ENCODE data around the gene BAZ2A. TPM values are rescaled to one million over a fixed set of nuclear protein-coding genes. Genes with fewer than 3 reads are reported as not detected.

Gene BAZ2A
- total RNA-seq, 1 donor from 2014 or later: 128 TPM

DNA sequence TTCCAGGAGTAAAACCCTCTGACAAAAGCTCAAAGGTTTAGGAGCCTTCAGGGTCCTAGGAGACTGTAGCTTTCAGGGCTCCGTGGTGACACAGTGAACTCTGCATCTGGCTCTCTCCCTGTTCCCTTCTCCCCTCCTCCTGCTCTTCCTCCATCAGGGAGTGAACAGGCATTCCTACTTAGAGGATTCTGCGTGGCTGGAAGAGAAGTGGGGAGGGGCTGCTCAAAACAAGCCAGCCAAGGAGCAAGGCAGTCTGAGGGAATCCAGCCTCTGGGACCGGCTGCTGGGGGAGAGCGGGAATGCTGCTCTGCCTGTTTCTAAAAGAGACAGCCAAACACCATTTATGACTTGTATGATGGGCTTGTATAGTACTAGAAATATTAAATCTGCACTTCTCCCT lies 59.0 kb downstream of the BAZ2A start:
- H3K36me3 Mint-ChIP-seq (ENCODE audit: insufficient read depth): peaks cover 8% of the 10 kb centered on the region
- H3K27ac Mint-ChIP-seq: no peak overlapping the region

GRCh38 chr12:56568146-56568545 lies 62.0 kb downstream of the BAZ2A start:
- H3K27me3 Mint-ChIP-seq: no peaks in the 10 kb centered on the region
- TF ChIP-seq CTCF (IDR thresholded peaks at IDR 0.05; ENCODE audit: unreplicated experiment): no peak
- H3K4me3 Mint-ChIP-seq (ENCODE audit: low read depth): no peak overlapping the region
- H3K9me3 Mint-ChIP-seq (ENCODE audit: low read depth): no peaks in the 10 kb centered on the region
- H3K36me3 Mint-ChIP-seq (ENCODE audit: insufficient read depth): peaks cover 10% of the 10 kb centered on the region
- H3K4me1 Mint-ChIP-seq (ENCODE audit: low read depth): no peaks in the 10 kb centered on the region
- no peak overlapping the region for H3K27ac Mint-ChIP-seq
- no peak for DNase-seq (ENCODE audit: low spot score, unreplicated experiment)

More for the DNA sequence above, 59.0 kb downstream of the BAZ2A start:
- Mint-ChIP-seq H3K4me1 (ENCODE audit: low read depth) (no peaks in the 10 kb centered on the region), H3K27me3 (no peaks in the 10 kb centered on the region), H3K9me3 (ENCODE audit: low read depth) (no peaks in the 10 kb centered on the region), H3K4me3 (ENCODE audit: low read depth) (no peak overlapping the region)
- DNase-seq (ENCODE audit: low spot score, unreplicated experiment): no peak
- TF ChIP-seq CTCF (IDR thresholded peaks at IDR 0.05; ENCODE audit: unreplicated experiment): no peak

DNA sequence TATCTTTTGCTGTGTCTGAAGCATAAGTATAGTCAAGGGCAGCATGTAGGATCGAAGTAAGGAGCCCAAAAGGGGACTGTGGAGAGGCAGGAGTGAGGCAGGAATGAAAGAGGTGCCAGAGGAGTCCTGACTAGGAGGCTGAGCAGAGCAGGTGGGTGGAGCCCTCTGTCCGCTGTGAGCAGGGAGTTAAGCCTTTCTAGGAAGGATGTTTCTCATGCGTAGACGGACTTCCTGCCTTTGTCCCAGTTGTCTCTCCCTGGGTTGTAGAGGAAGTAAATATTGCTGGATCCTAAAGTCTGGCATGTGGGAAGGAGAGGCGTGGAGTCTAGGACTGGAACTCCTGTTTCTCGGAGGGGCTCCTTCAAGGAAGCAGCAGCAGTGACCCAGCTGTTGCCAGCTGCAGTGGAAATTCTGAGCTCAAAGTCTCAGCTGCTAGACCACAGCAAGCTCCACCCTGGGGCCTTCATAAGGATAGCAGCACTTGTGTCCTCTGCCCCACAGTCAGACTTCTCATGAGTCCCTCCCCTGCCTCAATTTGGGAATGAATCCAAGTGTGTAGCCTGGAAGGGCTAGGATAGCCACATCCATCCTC lies 64.5 kb downstream of the BAZ2A start:
- H3K27me3 Mint-ChIP-seq: no peaks in the 10 kb centered on the region
- no peak for DNase-seq (ENCODE audit: low spot score, unreplicated experiment)
- H3K9me3 Mint-ChIP-seq (ENCODE audit: low read depth): no peaks in the 10 kb centered on the region
- H3K4me1 Mint-ChIP-seq (ENCODE audit: low read depth): no peaks in the 10 kb centered on the region
- H3K36me3 Mint-ChIP-seq (ENCODE audit: insufficient read depth): peaks cover 10% of the 10 kb centered on the region
- H3K4me3 Mint-ChIP-seq (ENCODE audit: low read depth): no peak overlapping the region
- TF ChIP-seq CTCF (IDR thresholded peaks at IDR 0.05; ENCODE audit: unreplicated experiment): no peak
- H3K27ac Mint-ChIP-seq: no peak overlapping the region

DNA sequence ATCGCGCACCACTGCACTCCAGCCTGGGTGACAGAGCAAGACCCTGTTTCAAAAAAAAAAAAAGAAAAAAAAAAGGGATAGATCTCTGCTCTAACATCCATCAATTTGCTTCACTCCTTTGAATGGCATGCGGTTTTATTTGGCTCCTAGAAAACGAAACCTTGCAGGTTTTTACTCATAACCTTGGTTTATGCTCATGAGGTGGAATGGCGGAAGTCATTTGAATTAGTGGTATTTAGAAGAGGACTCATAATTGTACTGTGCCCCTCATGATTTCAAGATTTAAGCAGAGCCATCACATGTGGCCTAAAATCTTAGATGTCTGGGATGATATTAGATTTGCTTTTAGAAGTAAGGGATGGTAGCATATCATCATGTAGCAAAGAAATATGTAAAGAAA lies 79.1 kb downstream of the BAZ2A start:
- Mint-ChIP-seq H3K4me3 (ENCODE audit: low read depth) (no peak overlapping the region), H3K27me3 (no peaks in the 10 kb centered on the region), H3K36me3 (ENCODE audit: insufficient read depth) (no peaks in the 10 kb centered on the region), H3K9me3 (ENCODE audit: low read depth) (no peaks in the 10 kb centered on the region), H3K4me1 (ENCODE audit: low read depth) (no peaks in the 10 kb centered on the region), H3K27ac (no peak overlapping the region)
- DNase-seq (ENCODE audit: low spot score, unreplicated experiment): no peak
- no peak for TF ChIP-seq CTCF (IDR thresholded peaks at IDR 0.05; ENCODE audit: unreplicated experiment)

DNA sequence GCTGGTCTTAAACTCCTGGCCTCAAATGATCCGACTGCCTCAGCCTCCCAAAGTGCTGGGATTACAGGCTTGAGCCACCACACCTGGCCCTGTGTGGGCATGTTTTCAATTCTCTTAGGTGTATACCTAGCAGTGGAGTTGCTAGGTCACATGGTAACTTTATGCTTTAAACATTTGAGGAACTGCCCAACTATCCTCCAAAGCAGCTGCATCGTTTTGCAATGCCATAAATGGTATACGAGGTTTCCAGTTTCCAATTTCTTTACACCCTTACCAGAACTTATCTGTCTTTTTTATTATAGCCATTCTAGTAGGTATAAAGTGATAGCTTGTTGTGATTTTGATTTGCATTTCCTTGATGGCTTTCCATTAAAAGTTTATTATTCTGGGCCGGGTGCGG lies 83.4 kb downstream of the BAZ2A start:
- Mint-ChIP-seq H3K27me3 (no peaks in the 10 kb centered on the region), H3K4me3 (ENCODE audit: low read depth) (no peak overlapping the region), H3K27ac (no peak overlapping the region), H3K4me1 (ENCODE audit: low read depth) (no peaks in the 10 kb centered on the region), H3K9me3 (ENCODE audit: low read depth) (no peaks in the 10 kb centered on the region), H3K36me3 (ENCODE audit: insufficient read depth) (peaks cover 1% of the 10 kb centered on the region)
- TF ChIP-seq CTCF (IDR thresholded peaks at IDR 0.05; ENCODE audit: unreplicated experiment): no peak
- DNase-seq (ENCODE audit: low spot score, unreplicated experiment): no peak

Other genes with a start within 250 kb of the BAZ2A start
- gene TIMELESS, start 180.9 kb downstream of the BAZ2A start, total RNA-seq: 58.0 and 65.5 TPM in 2 replicates
- not detected in 2 replicates for gene MIP, start 175.7 kb downstream of the BAZ2A start, total RNA-seq
- 4.6 TPM in 2 replicates for gene SPRYD4, start 161.7 kb downstream of the BAZ2A start, total RNA-seq
- 3.1 and 3.8 TPM in 2 replicates for gene GLS2, start 142.2 kb downstream of the BAZ2A start, total RNA-seq
- 54.1 and 65.9 TPM in 2 replicates for gene RBMS2, start 108.5 kb downstream of the BAZ2A start, total RNA-seq
- gene ATP5F1B, start 15.7 kb upstream of the BAZ2A start, total RNA-seq: 528 and 541 TPM in 2 replicates
- gene PTGES3, start 58.0 kb upstream of the BAZ2A start, total RNA-seq: 231 and 234 TPM in 2 replicates
- 811 and 841 TPM in 2 replicates for gene NACA, start 95.0 kb upstream of the BAZ2A start, total RNA-seq
- gene PRIM1, start 122.0 kb upstream of the BAZ2A start, total RNA-seq: 21.2 and 26.6 TPM in 2 replicates
- 0.60 and 0.71 TPM in 2 replicates for gene HSD17B6, start 133.0 kb upstream of the BAZ2A start, total RNA-seq